KMS-11 (cell line): ENCODE results near the gene FANK1.
"Not testable (repeated sequence)": the region's sequence is repeated elsewhere in the genome, so short reads cannot be mapped to it uniquely, and the experiment has no call there.

ENCODE experiments used
- H2AFZ ChIP-seq: fragments of 200-600 bp; sonication (generic); 2 replicates; pipeline ENCODE4 v1.6.1; 2016; ENCODE audit warnings: antibody characterized with exemption, mixed run types, low read depth
- H3K27ac ChIP-seq: fragments of 200-600 bp; sonication (generic); 2 replicates; pipeline ENCODE4 v1.6.1; 2016; ENCODE audit warnings: mild to moderate bottlenecking, mixed run types
- H3K27me3 ChIP-seq: fragments of 200-600 bp; sonication (generic); 2 replicates; pipeline ENCODE4 v1.6.1; 2017; ENCODE audit warnings: mild to moderate bottlenecking, low read depth, mixed run types, moderate library complexity; ENCODE audit not compliant: insufficient read depth
- H3K36me3 ChIP-seq: fragments of 200-600 bp; sonication (generic); 2 replicates; pipeline ENCODE4 v1.6.1; 2017; ENCODE audit warnings: mild to moderate bottlenecking, mixed run types; ENCODE audit not compliant: insufficient read depth
- H3K4me1 ChIP-seq: fragments of 200-600 bp; sonication (generic); 2 replicates; pipeline ENCODE4 v1.6.1; 2016; ENCODE audit warnings: mild to moderate bottlenecking, low read depth, mixed run types; ENCODE audit not compliant: poor library complexity, severe bottlenecking
- H3K4me2 ChIP-seq: fragments of 200-600 bp; sonication (generic); 2 replicates; pipeline ENCODE4 v1.7.0; 2016; ENCODE audit warnings: mild to moderate bottlenecking, mixed run types
- H3K4me3 ChIP-seq: fragments of 200-600 bp; sonication (generic); IDR thresholded peaks from 2 replicates; pipeline ENCODE4 v1.6.1; 2017; ENCODE audit warnings: low read depth, low read length, mixed read lengths; ENCODE audit not compliant: insufficient read depth
- H3K79me2 ChIP-seq: fragments of 200-600 bp; sonication (generic); 2 replicates; pipeline ENCODE4 v1.6.1; 2016; ENCODE audit warnings: low read depth, mixed run types; ENCODE audit not compliant: insufficient read depth
- H3K9ac ChIP-seq: fragments of 200-600 bp; sonication (generic); 2 replicates; pipeline ENCODE4 v1.6.1; 2016; ENCODE audit warnings: mild to moderate bottlenecking, mixed run types
- H4K20me1 ChIP-seq: fragments of 200-600 bp; sonication (generic); 2 replicates; pipeline ENCODE4 v1.6.1; 2016; ENCODE audit warnings: mild to moderate bottlenecking, mixed run types; ENCODE audit not compliant: insufficient read depth
- TF ChIP-seq, protein P1 (sequence below): fragments of 200-600 bp; sonication (generic); conservative IDR thresholded peaks from 2 replicates; pipeline ENCODE4 v1.6.1; 2017; ENCODE audit warnings: low read depth, mild to moderate bottlenecking, antibody characterized with exemption, low read length, moderate library complexity, mixed read lengths

FANK1 gene

DNA sequence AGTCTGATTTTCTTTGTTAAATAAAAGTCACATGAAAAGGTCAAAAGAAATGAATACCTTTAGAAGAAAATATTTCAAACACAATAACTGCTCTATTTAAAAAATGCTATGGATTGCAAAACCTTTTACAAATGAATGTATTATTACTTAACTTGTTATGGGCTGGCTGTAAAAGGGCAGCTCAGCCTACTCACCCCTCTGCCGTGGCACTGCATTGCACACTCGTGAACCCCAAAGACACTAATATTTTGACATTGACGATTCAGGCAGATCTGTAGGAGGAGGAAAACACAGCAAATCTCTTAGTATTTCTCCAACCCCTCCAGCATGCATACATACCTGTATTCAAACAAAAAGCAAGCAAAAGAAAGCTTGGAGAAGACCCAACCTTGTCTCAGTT is 149.5 kb downstream of the FANK1 start:
- Histone ChIP-seq H4K20me1 (no peaks in the 10 kb centered on the region), H3K4me2 (no peak overlapping the region), H3K79me2 (no peaks in the 10 kb centered on the region), H3K4me3 (no peak overlapping the region), H3K36me3 (no peaks in the 10 kb centered on the region), H2AFZ (no peak overlapping the region), H3K9ac (no peak overlapping the region), H3K27ac (no peak overlapping the region), H3K4me1 (no peaks in the 10 kb centered on the region), H3K27me3 (no peaks in the 10 kb centered on the region)
- TF ChIP-seq, protein P1, sequence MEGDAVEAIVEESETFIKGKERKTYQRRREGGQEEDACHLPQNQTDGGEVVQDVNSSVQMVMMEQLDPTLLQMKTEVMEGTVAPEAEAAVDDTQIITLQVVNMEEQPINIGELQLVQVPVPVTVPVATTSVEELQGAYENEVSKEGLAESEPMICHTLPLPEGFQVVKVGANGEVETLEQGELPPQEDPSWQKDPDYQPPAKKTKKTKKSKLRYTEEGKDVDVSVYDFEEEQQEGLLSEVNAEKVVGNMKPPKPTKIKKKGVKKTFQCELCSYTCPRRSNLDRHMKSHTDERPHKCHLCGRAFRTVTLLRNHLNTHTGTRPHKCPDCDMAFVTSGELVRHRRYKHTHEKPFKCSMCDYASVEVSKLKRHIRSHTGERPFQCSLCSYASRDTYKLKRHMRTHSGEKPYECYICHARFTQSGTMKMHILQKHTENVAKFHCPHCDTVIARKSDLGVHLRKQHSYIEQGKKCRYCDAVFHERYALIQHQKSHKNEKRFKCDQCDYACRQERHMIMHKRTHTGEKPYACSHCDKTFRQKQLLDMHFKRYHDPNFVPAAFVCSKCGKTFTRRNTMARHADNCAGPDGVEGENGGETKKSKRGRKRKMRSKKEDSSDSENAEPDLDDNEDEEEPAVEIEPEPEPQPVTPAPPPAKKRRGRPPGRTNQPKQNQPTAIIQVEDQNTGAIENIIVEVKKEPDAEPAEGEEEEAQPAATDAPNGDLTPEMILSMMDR: no peak

DNA sequence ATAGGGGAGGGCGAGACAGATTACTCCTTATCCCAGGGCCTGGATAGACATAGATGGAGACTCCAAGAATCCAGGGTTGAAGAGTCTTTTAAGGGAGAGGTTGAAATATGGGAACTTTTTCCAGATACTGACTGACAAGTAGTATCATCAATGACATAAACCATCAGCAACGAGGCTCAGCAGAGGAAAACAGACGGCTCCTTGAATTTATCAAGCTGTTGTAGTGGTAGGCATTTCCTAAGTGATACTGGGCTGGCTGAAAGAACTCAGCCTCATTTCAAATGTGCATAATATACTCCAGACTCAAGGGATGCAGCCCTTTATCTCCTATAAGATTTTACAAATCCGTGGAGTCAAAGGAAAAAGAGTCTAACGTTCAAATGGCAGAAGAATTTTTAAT is 150.5 kb downstream of the FANK1 start:
- no peak overlapping the region for H3K4me2 ChIP-seq
- no peaks in the 10 kb centered on the region for H3K27me3 ChIP-seq
- no peak overlapping the region for H3K9ac ChIP-seq
- H3K36me3 ChIP-seq: no peaks in the 10 kb centered on the region
- H2AFZ ChIP-seq: no peak overlapping the region
- H3K79me2 ChIP-seq: no peaks in the 10 kb centered on the region
- no peaks in the 10 kb centered on the region for H3K4me1 ChIP-seq
- TF ChIP-seq, protein P1: no peak
- no peak overlapping the region for H3K4me3 ChIP-seq
- no peaks in the 10 kb centered on the region for H4K20me1 ChIP-seq
- no peak overlapping the region for H3K27ac ChIP-seq

DNA sequence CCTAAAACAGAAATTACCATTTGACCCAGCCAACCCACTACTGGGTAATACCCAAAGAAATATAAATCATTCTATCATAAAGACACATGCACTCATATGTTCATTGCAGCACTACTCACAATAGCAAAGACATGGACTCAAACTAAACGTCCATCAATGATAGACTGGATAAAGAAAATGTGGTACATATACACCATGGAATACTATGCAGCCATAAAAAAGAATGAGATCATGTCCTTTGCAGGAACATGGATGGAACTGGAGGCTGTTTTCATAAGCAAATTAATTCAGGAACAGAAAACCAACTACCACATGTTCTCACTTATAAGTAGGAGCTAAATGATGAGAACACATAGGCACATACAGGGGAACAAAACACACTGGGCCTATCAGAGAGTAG is 151.4 kb downstream of the FANK1 start:
- not testable (repeated sequence) for H3K27ac ChIP-seq, H3K79me2 ChIP-seq, H2AFZ ChIP-seq, H4K20me1 ChIP-seq, H3K9ac ChIP-seq, H3K4me3 ChIP-seq, H3K36me3 ChIP-seq, H3K4me2 ChIP-seq, H3K4me1 ChIP-seq, H3K27me3 ChIP-seq

DNA sequence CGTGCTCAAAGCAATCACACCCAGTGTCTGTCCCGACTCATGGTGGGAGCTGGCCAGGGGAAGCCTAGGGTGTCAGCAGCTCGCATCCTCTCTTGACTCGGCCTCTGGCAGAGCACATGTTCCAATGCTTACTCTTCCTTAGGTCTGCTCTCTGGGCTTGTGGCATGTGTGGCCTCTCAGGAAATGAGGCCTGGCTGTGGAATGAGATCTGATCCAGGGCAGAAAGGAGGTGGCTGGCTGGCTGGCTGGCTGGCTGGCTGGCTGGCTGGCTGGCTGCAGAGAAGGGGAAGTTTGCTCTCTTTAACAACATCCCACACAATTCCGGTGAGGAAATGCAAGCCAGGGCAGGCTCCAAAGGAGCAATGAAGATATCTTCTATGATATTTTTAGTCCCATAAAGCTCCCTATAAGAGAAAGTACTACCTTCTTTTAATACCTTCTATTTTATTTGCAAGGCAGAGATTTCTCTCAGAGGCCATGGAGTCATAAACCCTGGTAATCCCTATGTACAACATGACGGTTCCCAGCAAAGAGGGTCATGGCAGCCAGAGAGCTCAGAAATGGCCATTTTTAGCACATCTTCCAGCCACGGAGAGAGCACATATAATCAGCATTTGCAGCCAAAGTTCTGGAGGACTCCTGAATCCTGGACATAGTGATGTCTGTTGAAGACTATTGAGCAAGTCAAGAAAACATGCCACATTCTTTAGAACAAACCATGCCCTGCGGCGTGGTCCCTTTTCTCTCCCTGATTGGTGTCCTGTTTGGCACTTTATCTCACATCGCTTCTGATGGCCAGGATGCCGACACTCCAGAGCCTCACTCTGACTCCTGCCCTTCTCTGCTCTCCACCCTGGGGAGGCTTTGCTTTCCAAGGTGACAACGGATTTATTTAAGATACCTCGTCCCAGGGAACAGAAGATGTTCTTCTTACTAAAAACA is 153.7 kb downstream of the FANK1 start:
- TF ChIP-seq, protein P1: no peak
- no peak overlapping the region for H3K4me2 ChIP-seq
- H3K4me3 ChIP-seq: no peak overlapping the region
- H3K27me3 ChIP-seq: no peaks in the 10 kb centered on the region
- H2AFZ ChIP-seq: no peak overlapping the region
- no peaks in the 10 kb centered on the region for H3K79me2 ChIP-seq
- no peaks in the 10 kb centered on the region for H4K20me1 ChIP-seq
- no peaks in the 10 kb centered on the region for H3K4me1 ChIP-seq
- no peaks in the 10 kb centered on the region for H3K36me3 ChIP-seq
- H3K27ac ChIP-seq: no peak overlapping the region
- no peak overlapping the region for H3K9ac ChIP-seq

DNA sequence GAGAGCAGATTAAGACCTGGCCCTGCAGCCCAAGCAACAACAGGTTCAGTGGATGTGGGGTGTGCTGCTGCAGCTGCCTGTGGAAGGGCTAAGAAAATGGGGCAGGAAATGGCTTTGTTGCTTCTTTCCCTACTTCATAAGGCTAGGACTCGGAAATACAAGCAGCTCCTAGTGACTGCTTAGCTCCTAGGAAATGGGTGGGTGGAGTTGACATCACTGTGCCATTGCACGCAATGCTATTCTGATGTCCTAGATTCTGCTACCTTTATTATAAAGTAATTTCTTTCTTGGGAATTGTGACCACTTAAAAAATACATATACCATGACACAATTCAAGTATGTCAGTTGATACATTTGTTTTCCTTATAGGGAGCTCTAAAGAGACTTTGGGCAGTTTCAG is 155.8 kb downstream of the FANK1 start:
- Histone ChIP-seq H3K36me3 (no peaks in the 10 kb centered on the region), H4K20me1 (no peaks in the 10 kb centered on the region), H3K4me1 (no peaks in the 10 kb centered on the region), H3K79me2 (no peaks in the 10 kb centered on the region), H3K4me2 (no peak overlapping the region), H3K4me3 (no peak overlapping the region), H2AFZ (no peak overlapping the region), H3K27me3 (no peaks in the 10 kb centered on the region), H3K9ac (no peak overlapping the region), H3K27ac (no peak overlapping the region)
- TF ChIP-seq, protein P1: no peak
